Measurements from ENCODE around the gene ABHD12.

Gene ABHD12

GRCh38 chr20:25380945-25381614 lies 9.6 kb downstream of the ABHD12 start:
- H2AFZ ChIP-seq (ENCODE audit: low read length): no peak overlapping the region
- no peaks in the 10 kb centered on the region for H3K27me3 ChIP-seq (ENCODE audit: insufficient read depth, low read length)
- H3K4me2 ChIP-seq (ENCODE audit: low read length): no peak overlapping the region
- peaks cover 10% of the 10 kb centered on the region for H3K36me3 ChIP-seq (ENCODE audit: insufficient read depth, low read length)
- no peaks in the 10 kb centered on the region for H3K9me2 ChIP-seq (ENCODE audit: low read depth, low read length)
- no peak overlapping the region for H3K9ac ChIP-seq (ENCODE audit: low read length)
- H3F3A ChIP-seq (ENCODE audit: insufficient read depth, low read length): no peaks in the 10 kb centered on the region
- no peaks in the 10 kb centered on the region for H3K9me3 ChIP-seq (ENCODE audit: low read length)
- TF ChIP-seq CTCF (IDR thresholded peaks at IDR 0.05; ENCODE audit: low read length): no peak
- TF ChIP-seq EZH2 (IDR thresholded peaks at IDR 0.05; ENCODE audit: borderline replicate concordance, low read length): no peak
- no peaks in the 10 kb centered on the region for H4K20me1 ChIP-seq (ENCODE audit: insufficient read depth, low read length)
- H3K4me1 ChIP-seq (ENCODE audit: insufficient read depth, low read length, severe bottlenecking): peaks cover 29% of the 10 kb centered on the region
- H3K27ac ChIP-seq (ENCODE audit: low read depth, low read length, poor library complexity, severe bottlenecking): no peak overlapping the region
- peaks cover 49% of the 10 kb centered on the region for H3K79me2 ChIP-seq (ENCODE audit: insufficient read depth, low read length)
- no peak overlapping the region for H3K4me3 ChIP-seq (ENCODE audit: low read depth, low read length, poor library complexity, severe bottlenecking)

GRCh38 chr20:25378884-25379733 lies 11.5 kb downstream of the ABHD12 start:
- Histone ChIP-seq H3K27ac (ENCODE audit: low read depth, low read length, poor library complexity, severe bottlenecking) (no peak overlapping the region), H3K36me3 (ENCODE audit: insufficient read depth, low read length) (peaks cover 10% of the 10 kb centered on the region), H3K4me3 (ENCODE audit: low read depth, low read length, poor library complexity, severe bottlenecking) (no peak overlapping the region), H3K4me2 (ENCODE audit: low read length) (no peak overlapping the region), H3K27me3 (ENCODE audit: insufficient read depth, low read length) (no peaks in the 10 kb centered on the region), H3K9me3 (ENCODE audit: low read length) (no peaks in the 10 kb centered on the region), H3K9ac (ENCODE audit: low read length) (no peak overlapping the region), H2AFZ (ENCODE audit: low read length) (no peak overlapping the region), H3K9me2 (ENCODE audit: low read depth, low read length) (no peaks in the 10 kb centered on the region), H3K4me1 (ENCODE audit: insufficient read depth, low read length, severe bottlenecking) (peaks cover 16% of the 10 kb centered on the region), H4K20me1 (ENCODE audit: insufficient read depth, low read length) (no peaks in the 10 kb centered on the region), H3F3A (ENCODE audit: insufficient read depth, low read length) (no peaks in the 10 kb centered on the region), H3K79me2 (ENCODE audit: insufficient read depth, low read length) (peaks cover 34% of the 10 kb centered on the region)
- TF ChIP-seq EZH2 (IDR thresholded peaks at IDR 0.05; ENCODE audit: borderline replicate concordance, low read length) (no peak), CTCF (IDR thresholded peaks at IDR 0.05; ENCODE audit: low read length) (no peak)

GRCh38 chr20:25378189-25378883 lies 12.3 kb downstream of the ABHD12 start:
- no peak overlapping the region for H3K27ac ChIP-seq (ENCODE audit: low read depth, low read length, poor library complexity, severe bottlenecking)
- peaks cover 10% of the 10 kb centered on the region for H3K36me3 ChIP-seq (ENCODE audit: insufficient read depth, low read length)
- H3K27me3 ChIP-seq (ENCODE audit: insufficient read depth, low read length): no peaks in the 10 kb centered on the region
- H3F3A ChIP-seq (ENCODE audit: insufficient read depth, low read length): no peaks in the 10 kb centered on the region
- H4K20me1 ChIP-seq (ENCODE audit: insufficient read depth, low read length): no peaks in the 10 kb centered on the region
- TF ChIP-seq EZH2 (IDR thresholded peaks at IDR 0.05; ENCODE audit: borderline replicate concordance, low read length) (no peak), CTCF (IDR thresholded peaks at IDR 0.05; ENCODE audit: low read length) (no peak)
- peaks cover 32% of the 10 kb centered on the region for H3K79me2 ChIP-seq (ENCODE audit: insufficient read depth, low read length)
- no peaks in the 10 kb centered on the region for H3K9me2 ChIP-seq (ENCODE audit: low read depth, low read length)
- H3K4me3 ChIP-seq (ENCODE audit: low read depth, low read length, poor library complexity, severe bottlenecking): no peak overlapping the region
- H3K4me1 ChIP-seq (ENCODE audit: insufficient read depth, low read length, severe bottlenecking): peaks cover 15% of the 10 kb centered on the region
- H2AFZ ChIP-seq (ENCODE audit: low read length): no peak overlapping the region
- H3K4me2 ChIP-seq (ENCODE audit: low read length): no peak overlapping the region
- H3K9ac ChIP-seq (ENCODE audit: low read length): no peak overlapping the region
- no peaks in the 10 kb centered on the region for H3K9me3 ChIP-seq (ENCODE audit: low read length)

All from OCI-LY1 (cell line).